ENCODE data around the gene TFAM.
A peak's percentile ranks its signal among the peaks of the same experiment; 100 is the strongest.

TFAM gene

GRCh38 chr10:58384999-58385783 is at the start of gene TFAM:
TFAM (plus strand) TSS chr10:58385410; CDS start chr10:58385548, 138 bp downstream.
- peak; percentile 98 for DNase-seq

GRCh38 chr10:58336242-58336641 is 49.0 kb upstream of the TFAM start:
- DNase-seq, result no peak

GRCh38 chr10:58341422-58341821 is 43.8 kb upstream of the TFAM start:
- no peak for DNase-seq

GRCh38 chr10:58341947-58342346 is 43.3 kb upstream of the TFAM start:
- DNase-seq, result no peak

- no peak for DNase-seq
Measured at GRCh38 chr10:58347967-58348366, 37.2 kb upstream of the TFAM start.

- DNase-seq, result no peak
Measured at GRCh38 chr10:58348571-58349033, 36.6 kb upstream of the TFAM start.

- no peak for DNase-seq
Measured at GRCh38 chr10:58350023-58350422, 35.2 kb upstream of the TFAM start.

GRCh38 chr10:58350619-58351323 is 34.4 kb upstream of the TFAM start:
- DNase-seq, result no peak

GRCh38 chr10:58351616-58352578 is 33.3 kb upstream of the TFAM start:
- DNase-seq, result no peak

- DNase-seq, result no peak
Measured at GRCh38 chr10:58352956-58353610, 32.1 kb upstream of the TFAM start.

GRCh38 chr10:58356756-58357155 is 28.5 kb upstream of the TFAM start:
- DNase-seq, result no peak

- no peak for DNase-seq
Measured at GRCh38 chr10:58358314-58358933, 26.8 kb upstream of the TFAM start.

- no peak for DNase-seq
Measured at GRCh38 chr10:58358947-58359346, 26.3 kb upstream of the TFAM start.

GRCh38 chr10:58359541-58359940 is 25.7 kb upstream of the TFAM start:
- DNase-seq, result no peak

- no peak for DNase-seq
Measured at GRCh38 chr10:58360412-58361004, 24.7 kb upstream of the TFAM start.

GRCh38 chr10:58361353-58361752 is 23.9 kb upstream of the TFAM start:
- no peak for DNase-seq

GRCh38 chr10:58362027-58362789 is 23.0 kb upstream of the TFAM start:
- no peak for DNase-seq

GRCh38 chr10:58367069-58367468 is 18.1 kb upstream of the TFAM start:
- no peak for DNase-seq

GRCh38 chr10:58371473-58371872 is 13.7 kb upstream of the TFAM start:
- no peak for DNase-seq

- DNase-seq, result no peak
Measured at GRCh38 chr10:58372607-58373441, 12.4 kb upstream of the TFAM start.
